BE2C (cell line): ENCODE data around the gene GOLGB1.

Experiments used
- DNase-seq: peaks from one replicate; pipeline ENCODE4 v3.0.0-alpha.2; 2020
- H3K27me3 ChIP-seq: fragments of 250-450 bp; sonication (Bioruptor Pico); 2 replicates; pipeline ENCODE4 v1.5.1; 2020; ENCODE audit warnings: mild to moderate bottlenecking
- H3K36me3 ChIP-seq: fragments of 250-450 bp; sonication (Bioruptor Pico); 2 replicates; pipeline ENCODE4 v1.5.1; 2020; ENCODE audit warnings: mild to moderate bottlenecking
- H3K4me1 ChIP-seq: fragments of 250-450 bp; sonication (Bioruptor Pico); 2 replicates; pipeline ENCODE4 v1.5.1; 2020
- H3K4me3 ChIP-seq: 2 replicates; pipeline ENCODE4 v1.5.1; 2011; ENCODE audit warnings: low read depth, low read length
- H3K9me3 ChIP-seq: fragments of 250-450 bp; sonication (Bioruptor Pico); 2 replicates; pipeline ENCODE4 v1.5.1; 2020
- CTCF ChIP-seq: IDR thresholded peaks from 2 replicates; pipeline ENCODE4 v1.5.1; 2012; ENCODE audit warnings: mild to moderate bottlenecking, low read depth, low read length

Gene GOLGB1

GRCh38 chr3:121681792-121682191 is 67.7 kb downstream of the GOLGB1 start:
- Histone ChIP-seq H3K9me3 (no peaks in the 10 kb centered on the region), H3K36me3 (no peaks in the 10 kb centered on the region; the same call in 1 of the 2 replicates), H3K27me3 (no peaks in the 10 kb centered on the region), H3K4me3 (no peak overlapping the region), H3K4me1 (no peaks in the 10 kb centered on the region)
- TF ChIP-seq CTCF = no peak
- DNase-seq = no peak

GRCh38 chr3:121677141-121677540 is 72.4 kb downstream of the GOLGB1 start:
- no peak for TF ChIP-seq CTCF
- Histone ChIP-seq H3K4me3 (no peak overlapping the region), H3K36me3 (peaks cover 9% of the 10 kb centered on the region), H3K9me3 (no peaks in the 10 kb centered on the region), H3K27me3 (no peaks in the 10 kb centered on the region), H3K4me1 (no peaks in the 10 kb centered on the region)
- no peak for DNase-seq

GRCh38 chr3:121670676-121671075 is 78.9 kb downstream of the GOLGB1 start:
- H3K36me3 ChIP-seq = peaks cover 4% of the 10 kb centered on the region; the same call in 1 of the 2 replicates
- no peak overlapping the region for H3K4me3 ChIP-seq
- no peaks in the 10 kb centered on the region for H3K27me3 ChIP-seq
- H3K4me1 ChIP-seq = no peaks in the 10 kb centered on the region
- DNase-seq = no peak
- H3K9me3 ChIP-seq = no peaks in the 10 kb centered on the region
- TF ChIP-seq CTCF = no peak

- Histone ChIP-seq H3K4me1 (no peaks in the 10 kb centered on the region), H3K9me3 (no peaks in the 10 kb centered on the region), H3K36me3 (peaks cover 8% of the 10 kb centered on the region), H3K4me3 (no peak overlapping the region), H3K27me3 (no peaks in the 10 kb centered on the region)
- DNase-seq = no peak
- no peak for TF ChIP-seq CTCF
Measured at GRCh38 chr3:121667333-121667732, 82.2 kb downstream of the GOLGB1 start.

- Histone ChIP-seq H3K4me3 (no peak overlapping the region), H3K27me3 (no peaks in the 10 kb centered on the region), H3K4me1 (no peaks in the 10 kb centered on the region), H3K9me3 (no peaks in the 10 kb centered on the region), H3K36me3 (peaks cover 8% of the 10 kb centered on the region)
- TF ChIP-seq CTCF = no peak
- DNase-seq = no peak
Measured at GRCh38 chr3:121665488-121665887, 84.1 kb downstream of the GOLGB1 start.

- no peak for DNase-seq
- Histone ChIP-seq H3K36me3 (peaks cover 8% of the 10 kb centered on the region), H3K9me3 (no peaks in the 10 kb centered on the region), H3K4me3 (no peak overlapping the region), H3K4me1 (no peaks in the 10 kb centered on the region), H3K27me3 (no peaks in the 10 kb centered on the region)
- no peak for TF ChIP-seq CTCF
Measured at GRCh38 chr3:121663171-121663847, 86.2 kb downstream of the GOLGB1 start.
